K562 (cell line): Measurements from ENCODE around the gene TTC38. TPM values are rescaled to one million over a fixed set of nuclear protein-coding genes. Genes with fewer than 3 reads are reported as not detected.

Experiments used
- CTCFL ChIP-seq: IDR thresholded peaks from 2 replicates; pipeline ENCODE4 v1.6.1; 2011; ENCODE audit warnings: borderline replicate concordance, low read depth, mild to moderate bottlenecking, moderate library complexity, low read length; ENCODE audit not compliant: insufficient read depth, poor library complexity, severe bottlenecking
- ESRRA ChIP-seq: fragments of 450-650 bp; IDR thresholded peaks from 2 replicates; pipeline ENCODE4 v1.6.1; 2014; ENCODE audit warnings: low read depth, mild to moderate bottlenecking, moderate library complexity, borderline replicate concordance
- HNRNPK ChIP-seq: fragments of 200-400 bp; formaldehyde crosslinking; IDR thresholded peaks from one replicate; pipeline ENCODE4 v1.6.1; 2018; ENCODE audit warnings: mild to moderate bottlenecking, low read depth, low read length; ENCODE audit not compliant: poor library complexity, severe bottlenecking
- HOMEZ ChIP-seq: fragments of 250-450 bp; sonication (Bioruptor Pico); IDR thresholded peaks from 2 replicates; pipeline ENCODE4 v1.4.0; 2020; ENCODE audit warnings: mild to moderate bottlenecking, moderate library complexity
- MAZ ChIP-seq, 2 experiments: fragments of 450-650 bp in 1 of 2; sonication (generic) in 1 of 2; formaldehyde crosslinking; IDR thresholded peaks in 1 of 2; conservative IDR thresholded peaks in 1 of 2; 2 replicates each; pipeline versions ENCODE4 v1.4.0 to v1.5.0; 2020; ENCODE audit warnings: mild to moderate bottlenecking in 1 of 2, missing genetic modification reagents in 1 of 2
- MXD1 ChIP-seq: fragments of 250-450 bp; sonication (Bioruptor Pico); IDR thresholded peaks from 2 replicates; pipeline ENCODE4 v1.8.0; 2021; ENCODE audit warnings: borderline replicate concordance, mild to moderate bottlenecking, moderate library complexity; ENCODE audit not compliant: poor library complexity, severe bottlenecking
- TFAP4 ChIP-seq: sonication (generic); formaldehyde crosslinking; IDR thresholded peaks from 2 replicates; pipeline ENCODE4 v1.8.0; 2022; ENCODE audit warnings: missing genetic modification reagents, mild to moderate bottlenecking, moderate library complexity, borderline replicate concordance
- TSHZ1 ChIP-seq: fragments of 250-450 bp; sonication (Bioruptor Pico); IDR thresholded peaks from 2 replicates; pipeline ENCODE4 v1.4.0; 2020; ENCODE audit warnings: mild to moderate bottlenecking, moderate library complexity
- XRCC3 ChIP-seq: fragments of 450-650 bp; IDR thresholded peaks from 2 replicates; pipeline ENCODE4 v1.6.1; 2017; ENCODE audit warnings: mild to moderate bottlenecking, moderate library complexity
- ZNF311 ChIP-seq: fragments of 250-450 bp; sonication (Bioruptor Pico); IDR thresholded peaks from 2 replicates; pipeline ENCODE4 v1.4.0; 2020; ENCODE audit warnings: mild to moderate bottlenecking, moderate library complexity
- polyA plus RNA-seq, 8 experiments: library from polyadenylated mRNA; depleted of rRNA in 4 of 8; stranded (reverse) in 5 of 8; unstranded in 3 of 8; fragments of >200 nt; fragmentation: Nextera tagmentation in 2 of 8; fragmentation: Illumina TruSeq in 1 of 8; extraction: Ambion mirVana in 2 of 8; extraction: Trizol in 1 of 8; gene quantifications; 2 replicates each; pipeline versions ENCODE4 v1.2.1 to v1.2.3, GENCODE V29; 2011 to 2014; ENCODE audit warnings: inconsistent platforms in 1 of 8, missing spikeins in 1 of 8
- total RNA-seq, 7 experiments: library from RNA; depleted of rRNA in 6 of 7; stranded (reverse); fragments of >200 nt in 6 of 7; fragmentation: Illumina TruSeq in 2 of 7; extraction: Trizol in 2 of 7; gene quantifications; 2 replicates each; pipeline versions ENCODE4 v1.2.1 to v1.2.3, GENCODE V29; 2011 to 2021; ENCODE audit warnings: low replicate concordance in 1 of 7

The TTC38 gene
- total and polyA plus RNA-seq, 9 of the 15 experiments (the other 6 are each of a cell fraction or from before 2014, with no cell fraction given) = 0.84 to 28.4 (median 18.1) TPM

- TF ChIP-seq TSHZ1 (CRISPR knock-in tag) (no peak), CTCFL (no peak), ZNF311 (no peak), MXD1 (no peak), ESRRA (peak; percentile 12; the same call in 1 of the 2 replicates), HNRNPK (no peak), TFAP4 (peak; percentile 69), HOMEZ (CRISPR knock-in tag) (no peak), MAZ (CRISPR knock-in tag; conservative IDR thresholded peaks at IDR 0.05 in 1 of 2, IDR thresholded peaks at IDR 0.05 in 1 of 2) (peak in 1 of 2 experiments; percentile 13; a peak in 3 of 4 replicates), XRCC3 (no peak)
These were observed 28.7 kb downstream of the TTC38 start, which contains the start of gene GTSE1 (continued) for GRCh38 chr22:46296257-46297150.
